ENCODE results near the gene KLHL40. TPM values are rescaled to one million over a fixed set of nuclear protein-coding genes. Genes with fewer than 3 reads are reported as not detected.

Gene KLHL40
- total RNA-seq, 8 experiments from 2014 or later = 0.05 to 0.38 (median 0.15) TPM; not detected in 5

- Histone ChIP-seq H3K27ac (no peak overlapping the region), H3K4me1 (replicated peaks in 1 of 2) (peaks cover 2 to 11% of the 10 kb centered on the region in 2 donors), H3K4me3 (no peak overlapping the region)
- peak; percentile 44 to 94 (median 74) for ATAC-seq (replicated peaks in 6 of 8)
- WGBS, 10 experiments = 8 to 100% (median 27%) methylated on average over 1 to 3 of the region's 15 CpGs; no CpG with 5 or more reads in 3 of the 10 experiments
- in situ Hi-C loops (cut with MboI; ENCODE audit: low pct_unique_long_range_greater_than_20kb in 2 of 9, low sequenced_read_pairs in 9 of 9, unreplicated experiment in 9 of 9) = no loop called here
Observed at GRCh38 chr3:42701371-42702065, 16.2 kb downstream of the KLHL40 start.

GRCh38 chr3:42702066-42702951 is 17.0 kb downstream of the KLHL40 start, which contains the start of gene HHATL:
TSS of gene HHATL (minus strand) at chr3:42702798. CDS start at chr3:42700826, 1,972 bp downstream.
- 60% methylated on average over 1 to 9 of the region's 21 CpGs; no CpG with 5 or more reads in 7 of the 10 experiments for WGBS, 10 experiments
- H3K27ac ChIP-seq = no peak within 1 kb of the TSS
- ATAC-seq (replicated peaks in 6 of 8) = peak in 7 of 8 experiments; percentile 42 to 81 (median 70)
- H3K4me3 ChIP-seq = no peak within 1 kb of the TSS
- in situ Hi-C loops (cut with MboI; ENCODE audit: low pct_unique_long_range_greater_than_20kb in 2 of 9, low sequenced_read_pairs in 9 of 9, unreplicated experiment in 9 of 9) = no loop called here
- peaks cover 2 to 11% of the 10 kb centered on the region in 2 donors for H3K4me1 ChIP-seq (replicated peaks in 1 of 2)

GRCh38 chr3:42702982-42703694 is 17.8 kb downstream of the KLHL40 start:
- Histone ChIP-seq H3K4me3 (no peak overlapping the region), H3K27ac (no peak overlapping the region), H3K4me1 (replicated peaks in 1 of 2) (peaks cover 2 to 11% of the 10 kb centered on the region in 2 donors)
- in situ Hi-C loops (cut with MboI; ENCODE audit: low pct_unique_long_range_greater_than_20kb in 2 of 9, low sequenced_read_pairs in 9 of 9, unreplicated experiment in 9 of 9) = no loop called here
- ATAC-seq (replicated peaks in 6 of 8) = peak in 1 of 8 experiments; percentile 5
- 83 to 100% (median 88%) methylated on average over 1 to 2 of the region's 6 CpGs; no CpG with 5 or more reads in 6 of the 10 experiments for WGBS, 10 experiments

- WGBS, 10 experiments = 47 to 56% (median 51%) methylated on average over 3 to 4 of the region's 5 CpGs; no CpG with 5 or more reads in 7 of the 10 experiments
- Histone ChIP-seq H3K27ac (no peak overlapping the region), H3K4me3 (no peak overlapping the region), H3K4me1 (replicated peaks in 1 of 2) (peaks cover 2 to 11% of the 10 kb centered on the region in 2 donors)
- in situ Hi-C loops (cut with MboI; ENCODE audit: low pct_unique_long_range_greater_than_20kb in 2 of 9, low sequenced_read_pairs in 9 of 9, unreplicated experiment in 9 of 9) = no loop called here
- ATAC-seq (replicated peaks in 6 of 8) = no peak
Observed at GRCh38 chr3:42703695-42704025, 18.3 kb downstream of the KLHL40 start.

- no peak overlapping the region for H3K27ac ChIP-seq
- no peak for ATAC-seq (replicated peaks in 6 of 8)
- WGBS, 10 experiments = 51 to 100% (median 88%) methylated on average over 2 to 6 of the region's 8 CpGs; no CpG with 5 or more reads in 6 of the 10 experiments
- peaks cover 2 to 11% of the 10 kb centered on the region in 2 donors for H3K4me1 ChIP-seq (replicated peaks in 1 of 2)
- in situ Hi-C loops (cut with MboI; ENCODE audit: low pct_unique_long_range_greater_than_20kb in 2 of 9, low sequenced_read_pairs in 9 of 9, unreplicated experiment in 9 of 9) = no loop called here
- H3K4me3 ChIP-seq = no peak overlapping the region
Observed at GRCh38 chr3:42704136-42704841, 19.0 kb downstream of the KLHL40 start.

- Histone ChIP-seq H3K27ac (no peak overlapping the region), H3K4me3 (no peak overlapping the region), H3K4me1 (replicated peaks in 1 of 2) (peaks cover 2 to 11% of the 10 kb centered on the region in 2 donors)
- no peak for ATAC-seq (replicated peaks in 6 of 8)
- 20 to 83% (median 20%) methylated on average over 1 to 2 of the region's 7 CpGs; no CpG with 5 or more reads in 7 of the 10 experiments for WGBS, 10 experiments
- in situ Hi-C loops (cut with MboI; ENCODE audit: low pct_unique_long_range_greater_than_20kb in 2 of 9, low sequenced_read_pairs in 9 of 9, unreplicated experiment in 9 of 9) = no loop called here
Observed at GRCh38 chr3:42705058-42705767, 19.9 kb downstream of the KLHL40 start.

GRCh38 chr3:42705962-42706585 is 20.7 kb downstream of the KLHL40 start:
- ATAC-seq (replicated peaks in 6 of 8) = no peak
- H3K4me3 ChIP-seq = no peak overlapping the region
- in situ Hi-C loops (cut with MboI; ENCODE audit: low pct_unique_long_range_greater_than_20kb in 2 of 9, low sequenced_read_pairs in 9 of 9, unreplicated experiment in 9 of 9) = no loop called here
- WGBS, 10 experiments = 60 to 90% (median 80%) methylated on average over 1 to 6 of the region's 10 CpGs; no CpG with 5 or more reads in 3 of the 10 experiments
- H3K4me1 ChIP-seq (replicated peaks in 1 of 2) = peaks cover 2 to 11% of the 10 kb centered on the region in 2 donors
- H3K27ac ChIP-seq = no peak overlapping the region

- Histone ChIP-seq H3K4me3 (no peak overlapping the region), H3K4me1 (replicated peaks in 1 of 2) (peaks cover 2 to 6% of the 10 kb centered on the region in 2 donors), H3K27ac (no peak overlapping the region)
- in situ Hi-C loops (cut with MboI; ENCODE audit: low pct_unique_long_range_greater_than_20kb in 2 of 9, low sequenced_read_pairs in 9 of 9, unreplicated experiment in 9 of 9) = no loop called here
- no peak for ATAC-seq (replicated peaks in 6 of 8)
- WGBS, 10 experiments = 0 to 69% (median 40%) methylated on average over 1 to 5 of the region's 7 CpGs; no CpG with 5 or more reads in 5 of the 10 experiments
Observed at GRCh38 chr3:42706721-42707619, 21.6 kb downstream of the KLHL40 start.

GRCh38 chr3:42707620-42708355 is 22.5 kb downstream of the KLHL40 start:
- Histone ChIP-seq H3K27ac (no peak overlapping the region), H3K4me1 (replicated peaks in 1 of 2) (peaks cover 2% of the 10 kb centered on the region in 2 donors), H3K4me3 (no peak overlapping the region)
- 0 to 46% (median 34%) methylated on average over 1 to 5 of the region's 8 CpGs; no CpG with 5 or more reads in 5 of the 10 experiments for WGBS, 10 experiments
- ATAC-seq (replicated peaks in 6 of 8) = no peak
- in situ Hi-C loops (cut with MboI; ENCODE audit: low pct_unique_long_range_greater_than_20kb in 2 of 9, low sequenced_read_pairs in 9 of 9, unreplicated experiment in 9 of 9) = no loop called here

GRCh38 chr3:42708611-42709151 is 23.3 kb downstream of the KLHL40 start:
- 20 to 78% (median 58%) methylated on average over 1 to 4 of the region's 10 CpGs; no CpG with 5 or more reads in 6 of the 10 experiments for WGBS, 10 experiments

More at GRCh38 chr3:42708611-42709151, 23.3 kb downstream of the KLHL40 start:
- Histone ChIP-seq H3K27ac (no peak overlapping the region), H3K4me1 (replicated peaks in 1 of 2) (no peaks in the 10 kb centered on the region), H3K4me3 (no peak overlapping the region)
- ATAC-seq (replicated peaks in 6 of 8) = no peak
- in situ Hi-C loops (cut with MboI; ENCODE audit: low pct_unique_long_range_greater_than_20kb in 2 of 9, low sequenced_read_pairs in 9 of 9, unreplicated experiment in 9 of 9) = no loop called here

All from motor neuron (in vitro differentiated cells).